ENCODE measurements around the gene POC1A. TPM values are rescaled to one million over a fixed set of nuclear protein-coding genes. Genes with fewer than 3 reads are reported as not detected.

Gene POC1A
- total and polyA plus RNA-seq, 9 of the 15 experiments (the other 6 are each of a cell fraction or from before 2014, with no cell fraction given), result 7.2 to 17.5 (median 12.1) TPM

GRCh38 chr3:52056968-52057811 is 97.0 kb downstream of the POC1A start (continued):
- TF ChIP-seq DDX20 (tag; IDR thresholded peaks at IDR 0.05; ENCODE audit: low read depth) (no peak), STAT6 (CRISPR knock-in tag; IDR thresholded peaks at IDR 0.05) (no peak), TSHZ1 (CRISPR knock-in tag; IDR thresholded peaks at IDR 0.05) (no peak), KDM4B (IDR thresholded peaks at IDR 0.05; ENCODE audit: borderline replicate concordance in 2 of 2, low read depth in 1 of 2) (no peak), ZNF24 (IDR thresholded peaks at IDR 0.05) (peak; percentile 32; the same call in 1 of the 2 replicates), CBX2 (IDR thresholded peaks at IDR 0.05; ENCODE audit: insufficient read depth, low read length, poor library complexity, severe bottlenecking) (no peak), PRMT5 (CRISPR knock-in tag; IDR thresholded peaks at IDR 0.05) (no peak), BRD4 (IDR thresholded peaks at IDR 0.05) (no peak), TBP (optimal IDR thresholded peaks at IDR 0.05; ENCODE audit: low read depth, low read length) (peak; percentile 15)

Data from K562 (cell line).